Trophoblast cell (in vitro differentiated cells and primary cell): ENCODE data around the gene HOXD8.

ENCODE experiments used
- DNase-seq, 2 donors: peaks; one replicate each; pipeline ENCODE4 v3.0.0-alpha.2; 2016
- H2AFZ ChIP-seq: 2 replicates; pipeline ENCODE4 v1.6.1; 2013; ENCODE audit warnings: low read length, moderate library complexity, mild to moderate bottlenecking; ENCODE audit not compliant: insufficient read depth, poor library complexity
- H2AK5ac ChIP-seq: 2 replicates; pipeline ENCODE4 v1.6.1; 2013; ENCODE audit warnings: mild to moderate bottlenecking, low read length
- H2BK120ac ChIP-seq: 2 replicates; pipeline ENCODE4 v1.6.1; 2013; ENCODE audit warnings: low read length, mild to moderate bottlenecking, moderate library complexity; ENCODE audit not compliant: insufficient read depth, poor library complexity
- H2BK12ac ChIP-seq: 2 replicates; pipeline ENCODE4 v1.6.1; 2013; ENCODE audit warnings: mild to moderate bottlenecking, low read length, moderate library complexity
- H2BK5ac ChIP-seq: 2 replicates; pipeline ENCODE4 v1.6.1; 2013; ENCODE audit warnings: low read length, low read depth, moderate library complexity, mild to moderate bottlenecking; ENCODE audit not compliant: poor library complexity
- H3K14ac ChIP-seq: 2 replicates; pipeline ENCODE4 v1.6.1; 2013; ENCODE audit warnings: mild to moderate bottlenecking, low read length
- H3K18ac ChIP-seq: 2 replicates; pipeline ENCODE4 v1.6.1; 2013; ENCODE audit warnings: mild to moderate bottlenecking, low read length
- H3K23ac ChIP-seq: 2 replicates; pipeline ENCODE4 v1.6.1; 2013; ENCODE audit warnings: low read length
- H3K27ac ChIP-seq: 2 replicates; pipeline ENCODE4 v1.5.1; 2013; ENCODE audit warnings: low read depth, mild to moderate bottlenecking, inconsistent platforms, low read length, moderate library complexity
- H3K27me3 ChIP-seq: 2 replicates; pipeline ENCODE4 v1.6.1; 2013; ENCODE audit warnings: inconsistent platforms, mild to moderate bottlenecking, low read length, moderate library complexity; ENCODE audit not compliant: insufficient read depth
- H3K36me3 ChIP-seq, 2 experiments: 1 replicate in 1 of 2; 2 replicates in 1 of 2; pipeline ENCODE4 v1.6.1; 2013; ENCODE audit warnings: low read length in 2 of 2, mild to moderate bottlenecking in 2 of 2, moderate library complexity in 1 of 2; ENCODE audit not compliant: insufficient read depth in 2 of 2, control insufficient read depth in 1 of 2
- H3K4ac ChIP-seq: 2 replicates; pipeline ENCODE4 v1.6.1; 2013; ENCODE audit warnings: low read depth, mild to moderate bottlenecking, low read length, moderate library complexity
- H3K4me1 ChIP-seq, 2 experiments: 1 replicate in 1 of 2; 2 replicates in 1 of 2; pipeline ENCODE4 v1.6.1; 2013; ENCODE audit warnings: low read length in 2 of 2, mild to moderate bottlenecking in 2 of 2, moderate library complexity in 1 of 2; ENCODE audit not compliant: insufficient read depth in 2 of 2, control insufficient read depth in 1 of 2
- H3K4me2 ChIP-seq: 2 replicates; pipeline ENCODE4 v1.6.1; 2013; ENCODE audit warnings: inconsistent platforms, mild to moderate bottlenecking, low read length, moderate library complexity
- H3K4me3 ChIP-seq: 2 replicates; pipeline ENCODE4 v1.5.1; 2013; ENCODE audit warnings: mild to moderate bottlenecking, low read depth, low read length, inconsistent platforms
- H3K79me1 ChIP-seq: one replicate; pipeline ENCODE4 v1.6.1; 2013; ENCODE audit warnings: low read length
- H3K79me2 ChIP-seq: 2 replicates; pipeline ENCODE4 v1.6.1; 2013; ENCODE audit warnings: low read length, mild to moderate bottlenecking; ENCODE audit not compliant: control insufficient read depth, insufficient read depth, poor library complexity
- H3K9ac ChIP-seq: 2 replicates; pipeline ENCODE4 v1.6.1; 2013; ENCODE audit warnings: mild to moderate bottlenecking, low read length
- H3K9me3 ChIP-seq: 2 replicates; pipeline ENCODE4 v1.6.1; 2013; ENCODE audit warnings: low read depth, mild to moderate bottlenecking, control low read depth, inconsistent platforms, low read length; ENCODE audit not compliant: insufficient read depth
- H4K12ac ChIP-seq: 2 replicates; pipeline ENCODE4 v1.6.1; 2013; ENCODE audit warnings: low read depth, mild to moderate bottlenecking, low read length, moderate library complexity
- H4K8ac ChIP-seq: 2 replicates; pipeline ENCODE4 v1.6.1; 2013; ENCODE audit warnings: low read depth, mild to moderate bottlenecking, low read length, moderate library complexity
- H4K91ac ChIP-seq: one replicate; pipeline ENCODE4 v1.6.1; 2013; ENCODE audit warnings: low read depth, mild to moderate bottlenecking, low read length, moderate library complexity
- WGBS: extraction: QIAGEN DNeasy Blood & Tissue Kit; methylation state at CpG from one replicate; pipeline ENCODE4 v1.1.7; 2013; ENCODE audit warnings: missing lambda C conversion rate; ENCODE audit not compliant: insufficient read length, insufficient coverage; ENCODE audit errors: extremely low coverage; 5-methylcytosine and 5-hydroxymethylcytosine counted together

Gene HOXD8

GRCh38 chr2:176164611-176165369, 35.3 kb downstream of the HOXD8 start:
- no peak overlapping the region for H3K4me2 ChIP-seq

DNA sequence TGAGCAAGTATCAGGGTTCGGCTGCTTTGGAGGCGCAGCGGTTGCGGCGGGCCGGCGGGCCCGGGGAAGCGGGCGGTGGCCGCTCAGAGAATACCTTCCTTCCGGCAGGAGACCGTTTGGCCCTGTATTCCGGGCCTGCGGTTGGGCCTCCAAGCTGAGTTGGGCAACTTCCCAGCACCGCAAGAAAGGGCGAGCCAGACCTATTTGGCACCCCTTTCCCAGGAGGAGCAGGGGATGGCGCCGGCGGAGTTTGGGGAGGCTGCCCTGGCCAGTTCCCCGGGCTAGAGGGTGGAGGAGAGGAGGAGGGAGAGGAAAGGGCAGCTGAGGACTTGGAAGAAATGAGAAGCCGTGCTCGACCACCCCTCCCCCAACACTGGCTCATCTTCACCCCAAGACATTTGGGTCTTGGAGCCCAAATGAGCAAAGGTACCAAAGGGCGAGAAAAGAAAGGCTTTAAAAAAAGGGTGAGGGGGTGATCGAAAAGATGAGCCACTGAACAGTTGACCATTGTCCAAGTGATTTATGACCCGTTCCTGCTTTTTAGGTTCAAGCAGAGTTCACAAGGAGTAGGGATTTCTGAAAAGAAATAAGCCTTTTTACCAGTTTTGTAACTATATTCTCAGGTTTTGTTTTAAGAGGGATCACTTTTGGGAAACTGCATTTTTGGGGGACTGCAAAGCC, 36.0 kb downstream of the HOXD8 start:
- Histone ChIP-seq H3K4ac (no peak overlapping the region), H3K4me3 (no peak overlapping the region), H3K23ac (no peak overlapping the region), H3K79me1 (no peaks in the 10 kb centered on the region), H2AFZ (no peak overlapping the region), H3K9ac (no peak overlapping the region), H2AK5ac (no peak overlapping the region), H2BK5ac (no peak overlapping the region), H4K91ac (no peak overlapping the region), H2BK120ac (no peak overlapping the region), H3K18ac (no peak overlapping the region), H4K8ac (no peak overlapping the region), H3K9me3 (peaks cover 17% of the 10 kb centered on the region), H3K4me2 (no peak overlapping the region), H3K27ac (no peak overlapping the region), H3K4me1 (no peaks in the 10 kb centered on the region), H2BK12ac (no peak overlapping the region), H3K79me2 (no peaks in the 10 kb centered on the region), H3K27me3 (peaks cover 70% of the 10 kb centered on the region), H3K14ac (no peak overlapping the region), H3K36me3 (no peaks in the 10 kb centered on the region), H4K12ac (no peak overlapping the region)
- no CpG with 5 or more reads among the region's 26 CpGs for WGBS
- no peak for DNase-seq

More at GRCh38 chr2:176164611-176165369, 35.3 kb downstream of the HOXD8 start:
- peaks cover 76% of the 10 kb centered on the region for H3K27me3 ChIP-seq
- H3K4ac ChIP-seq = no peak overlapping the region
- H3K4me3 ChIP-seq = no peak overlapping the region
- H3K9me3 ChIP-seq = peaks cover 23% of the 10 kb centered on the region
- no CpG with 5 or more reads among the region's 52 CpGs for WGBS
- no peak overlapping the region for H4K91ac ChIP-seq
- no peak overlapping the region for H2BK12ac ChIP-seq
- H3K14ac ChIP-seq = no peak overlapping the region
- H2AFZ ChIP-seq = no peak overlapping the region
- no peak overlapping the region for H4K8ac ChIP-seq
- no peak overlapping the region for H2BK5ac ChIP-seq
- no peak overlapping the region for H4K12ac ChIP-seq
- no peak overlapping the region for H2AK5ac ChIP-seq
- no peak overlapping the region for H2BK120ac ChIP-seq
- H3K23ac ChIP-seq = no peak overlapping the region
- H3K18ac ChIP-seq = no peak overlapping the region
- H3K27ac ChIP-seq = no peak overlapping the region
- H3K4me1 ChIP-seq = peaks cover 0 to 6% of the 10 kb centered on the region in 2 experiments
- no peaks in the 10 kb centered on the region for H3K79me2 ChIP-seq
- no peaks in the 10 kb centered on the region for H3K79me1 ChIP-seq
- no peak overlapping the region for H3K9ac ChIP-seq
- no peak for DNase-seq
- no peaks in the 10 kb centered on the region for H3K36me3 ChIP-seq

DNA sequence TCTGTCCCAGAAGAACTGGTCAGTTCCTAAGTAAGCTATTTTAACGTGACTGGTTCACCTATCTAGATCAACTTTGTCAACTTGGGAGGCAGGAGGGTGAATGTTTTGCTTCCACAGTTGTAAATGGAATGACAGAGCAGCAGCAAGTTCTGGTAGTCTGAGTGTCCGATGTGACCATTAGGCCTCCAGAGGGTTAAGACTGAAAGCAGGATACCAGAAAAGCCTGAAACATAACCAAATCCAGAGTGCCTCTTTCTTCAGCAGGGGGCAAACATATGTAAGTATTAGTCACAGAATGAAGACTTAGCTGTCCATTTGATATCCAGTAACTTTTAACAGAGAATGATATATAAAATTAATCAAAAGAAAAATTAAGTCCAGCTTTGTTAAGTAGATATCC, 36.8 kb downstream of the HOXD8 start:
- H3K9ac ChIP-seq = no peak overlapping the region
- H3K79me2 ChIP-seq = no peaks in the 10 kb centered on the region
- no peak overlapping the region for H4K12ac ChIP-seq
- no peak overlapping the region for H3K27ac ChIP-seq
- H3K4me3 ChIP-seq = no peak overlapping the region
- no peaks in the 10 kb centered on the region for H3K79me1 ChIP-seq
- H3K14ac ChIP-seq = no peak overlapping the region
- H3K9me3 ChIP-seq = peaks cover 14% of the 10 kb centered on the region
- H2BK12ac ChIP-seq = no peak overlapping the region
- no peak overlapping the region for H3K4me2 ChIP-seq
- H2AK5ac ChIP-seq = no peak overlapping the region
- no peak overlapping the region for H2BK5ac ChIP-seq
- DNase-seq = no peak
- WGBS = no CpG with 5 or more reads among the region's 2 CpGs
- H3K4me1 ChIP-seq = no peaks in the 10 kb centered on the region
- no peak overlapping the region for H3K18ac ChIP-seq
- no peak overlapping the region for H3K23ac ChIP-seq
- H3K27me3 ChIP-seq = peaks cover 69% of the 10 kb centered on the region
- no peak overlapping the region for H4K8ac ChIP-seq
- H2BK120ac ChIP-seq = no peak overlapping the region
- no peak overlapping the region for H4K91ac ChIP-seq
- no peaks in the 10 kb centered on the region for H3K36me3 ChIP-seq
- H3K4ac ChIP-seq = no peak overlapping the region
- H2AFZ ChIP-seq = no peak overlapping the region

DNA sequence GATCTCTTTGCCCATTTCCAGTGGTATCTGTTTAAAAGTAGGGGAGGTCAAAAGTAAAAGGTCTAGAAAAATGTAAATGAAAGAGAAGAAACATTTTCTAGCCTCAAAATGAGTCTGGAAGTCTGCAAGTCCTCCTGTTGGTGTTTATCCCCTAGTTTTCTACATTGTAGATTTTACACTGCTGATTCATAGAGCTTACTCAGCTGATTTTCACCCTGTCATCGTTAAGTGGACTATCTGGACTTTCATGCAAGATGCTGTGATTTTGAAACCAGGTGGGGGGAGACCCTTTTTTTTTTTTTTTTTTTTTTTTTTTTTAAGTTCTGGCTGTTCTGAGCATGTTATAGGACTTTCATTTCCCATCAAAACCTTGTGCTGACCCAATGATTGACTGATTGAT, 37.9 kb downstream of the HOXD8 start:
- H3K14ac ChIP-seq = no peak overlapping the region
- H3K4me3 ChIP-seq = no peak overlapping the region
- H3K4me1 ChIP-seq = peaks cover 0 to 6% of the 10 kb centered on the region in 2 experiments
- no peak overlapping the region for H3K4me2 ChIP-seq
- H2AFZ ChIP-seq = no peak overlapping the region
- H2AK5ac ChIP-seq = no peak overlapping the region
- H3K27ac ChIP-seq = no peak overlapping the region
- no peak overlapping the region for H3K4ac ChIP-seq
- no peak overlapping the region for H2BK5ac ChIP-seq
- H3K79me2 ChIP-seq = no peaks in the 10 kb centered on the region
- no peak overlapping the region for H2BK12ac ChIP-seq
- no peak overlapping the region for H4K12ac ChIP-seq
- no peak overlapping the region for H3K18ac ChIP-seq
- no peak for DNase-seq
- no peak overlapping the region for H4K91ac ChIP-seq
- no CpG with 5 or more reads among the region's 1 CpG for WGBS
- H3K9ac ChIP-seq = no peak overlapping the region
- no peak overlapping the region for H2BK120ac ChIP-seq
- H3K9me3 ChIP-seq = peaks cover 21% of the 10 kb centered on the region
- peaks cover 69% of the 10 kb centered on the region for H3K27me3 ChIP-seq
- H3K79me1 ChIP-seq = no peaks in the 10 kb centered on the region
- no peak overlapping the region for H4K8ac ChIP-seq
- no peak overlapping the region for H3K23ac ChIP-seq
- no peaks in the 10 kb centered on the region for H3K36me3 ChIP-seq
